NCI-H128 (cell line): Measurements from ENCODE around the gene LACRT.
"Not testable (repeated sequence)": the region's sequence is repeated elsewhere in the genome, so short reads cannot be mapped to it uniquely, and the experiment has no call there.

Experiments used
- DNase-seq: peaks from one replicate; lab custom pipeline; 2025; ENCODE audit not compliant: unreplicated experiment; lab: John Stamatoyannopoulos, UW

The LACRT gene

GRCh38 chr12:54634795-54635194 lies at the start of gene LACRT:
LACRT (minus strand) TSS chr12:54634895; CDS start chr12:54634841, 54 bp downstream.
- DNase-seq = no peak

GRCh38 chr12:54683398-54683797 lies 48.7 kb upstream of the LACRT start:
- no peak for DNase-seq

GRCh38 chr12:54682674-54683073 lies 48.0 kb upstream of the LACRT start:
- no peak for DNase-seq

- no peak for DNase-seq
Measured at GRCh38 chr12:54680374-54680773, 45.7 kb upstream of the LACRT start.

GRCh38 chr12:54678131-54678530 lies 43.4 kb upstream of the LACRT start:
- DNase-seq = no peak

- DNase-seq = no peak
Measured at GRCh38 chr12:54667945-54668344, 33.2 kb upstream of the LACRT start.

- no peak for DNase-seq
Measured at GRCh38 chr12:54666008-54666407, 31.3 kb upstream of the LACRT start.

- DNase-seq = not testable (repeated sequence)
Measured at GRCh38 chr12:54665022-54665635, 30.4 kb upstream of the LACRT start.

- DNase-seq = no peak
Measured at GRCh38 chr12:54663603-54664002, 28.9 kb upstream of the LACRT start.

- no peak for DNase-seq
Measured at GRCh38 chr12:54662026-54662425, 27.3 kb upstream of the LACRT start.

GRCh38 chr12:54661048-54661447 lies 26.4 kb upstream of the LACRT start:
- DNase-seq = no peak

- DNase-seq = no peak
Measured at GRCh38 chr12:54660320-54660962, 25.7 kb upstream of the LACRT start.

GRCh38 chr12:54658306-54659264 lies 23.9 kb upstream of the LACRT start:
- DNase-seq = no peak

GRCh38 chr12:54657105-54657607 lies 22.5 kb upstream of the LACRT start:
- no peak for DNase-seq

GRCh38 chr12:54654926-54655325 lies 20.2 kb upstream of the LACRT start:
- no peak for DNase-seq

- DNase-seq = no peak
Measured at GRCh38 chr12:54653025-54653424, 18.3 kb upstream of the LACRT start.

GRCh38 chr12:54650889-54651288 lies 16.2 kb upstream of the LACRT start:
- DNase-seq = no peak

- DNase-seq = no peak
Measured at GRCh38 chr12:54650409-54650808, 15.7 kb upstream of the LACRT start.

GRCh38 chr12:54649825-54650224 lies 15.1 kb upstream of the LACRT start:
- no peak for DNase-seq

- no peak for DNase-seq
Measured at GRCh38 chr12:54648265-54648664, 13.6 kb upstream of the LACRT start, which contains the start of gene DCD. DCD (minus strand) TSS chr12:54648365; CDS start chr12:54648303, 62 bp downstream.

- DNase-seq = no peak
Measured at GRCh38 chr12:54641554-54641953, 6.9 kb upstream of the LACRT start.
